Endometrial microvascular endothelial cells (primary cell): ENCODE measurements around the gene RIMS4. TPM values are rescaled to one million over a fixed set of nuclear protein-coding genes. Genes with fewer than 3 reads are reported as not detected.

Experiments
- in situ Hi-C: cut with HindIII; loops from 2 replicates; pipeline ENCODE4 v1.10.0; 2017; ENCODE audit warnings: low sequenced_read_pairs, low pct_unique_long_range_greater_than_20kb; ENCODE audit errors: inconsistent ontology term
- total RNA-seq: library from RNA; depleted of rRNA; stranded (reverse); fragments of >200 nt; gene quantifications from one replicate; pipeline ENCODE4 v1.2.3, GENCODE V29; 2015; ENCODE audit errors: inconsistent ontology term

RIMS4 gene
- total RNA-seq, 1 donor from 2014 or later: not detected

GRCh38 chr20:44802702-44803101, 7.6 kb downstream of the RIMS4 start:
- in situ Hi-C loops: no loop called here

GRCh38 chr20:44800391-44801046, 9.8 kb downstream of the RIMS4 start:
- in situ Hi-C loops: no loop called here

- in situ Hi-C loops: no loop called here
Measured at GRCh38 chr20:44799691-44800090, 10.7 kb downstream of the RIMS4 start.

GRCh38 chr20:44796758-44797457, 13.4 kb downstream of the RIMS4 start:
- in situ Hi-C loops: no loop called here

GRCh38 chr20:44796311-44796710, 14.0 kb downstream of the RIMS4 start:
- in situ Hi-C loops: no loop called here

- in situ Hi-C loops: no loop called here
Measured at GRCh38 chr20:44795836-44796235, 14.5 kb downstream of the RIMS4 start.

- in situ Hi-C loops: no loop called here
Measured at GRCh38 chr20:44792796-44793195, 17.6 kb downstream of the RIMS4 start.

- in situ Hi-C loops: no loop called here
Measured at GRCh38 chr20:44790638-44791393, 19.5 kb downstream of the RIMS4 start.

- in situ Hi-C loops: no loop called here
Measured at GRCh38 chr20:44788706-44789456, 21.5 kb downstream of the RIMS4 start.

GRCh38 chr20:44787299-44787698, 23.0 kb downstream of the RIMS4 start:
- in situ Hi-C loops: no loop called here

GRCh38 chr20:44785768-44786167, 24.6 kb downstream of the RIMS4 start:
- in situ Hi-C loops: no loop called here

- in situ Hi-C loops: no loop called here
Measured at GRCh38 chr20:44784688-44785087, 25.7 kb downstream of the RIMS4 start.

GRCh38 chr20:44781791-44782190, 28.6 kb downstream of the RIMS4 start:
- in situ Hi-C loops: no loop called here

GRCh38 chr20:44781118-44781517, 29.2 kb downstream of the RIMS4 start:
- in situ Hi-C loops: no loop called here

GRCh38 chr20:44780226-44780625, 30.1 kb downstream of the RIMS4 start:
- in situ Hi-C loops: no loop called here

GRCh38 chr20:44776980-44777379, 33.4 kb downstream of the RIMS4 start:
- in situ Hi-C loops: no loop called here

GRCh38 chr20:44773070-44773829, 37.1 kb downstream of the RIMS4 start:
- in situ Hi-C loops: no loop called here

GRCh38 chr20:44772636-44773035, 37.7 kb downstream of the RIMS4 start:
- in situ Hi-C loops: no loop called here

GRCh38 chr20:44771172-44771535, 39.2 kb downstream of the RIMS4 start:
- in situ Hi-C loops: no loop called here
